ENCODE measurements around the gene LUZP1. TPM values are rescaled to one million over a fixed set of nuclear protein-coding genes. Genes with fewer than 3 reads are reported as not detected.
"Not testable (repeated sequence)": the region's sequence is repeated elsewhere in the genome, so short reads cannot be mapped to it uniquely, and the experiment has no call there.

Gene LUZP1
- total RNA-seq, 1 donor from 2014 or later, result 18.0 TPM

GRCh38 chr1:23214640-23215039 is 46.0 kb upstream of the LUZP1 start:
- no peak for TF ChIP-seq CTCF (IDR thresholded peaks at IDR 0.05)
- Histone ChIP-seq H3K4me1 (peaks cover 3 to 5% of the 10 kb centered on the region in 2 donors), H3K9me3 (no peaks in the 10 kb centered on the region), H3K36me3 (no peaks in the 10 kb centered on the region), H3K4me3 (no peak overlapping the region), H3K27ac (no peak overlapping the region), H3K27me3 (peaks cover 16% of the 10 kb centered on the region)
- intact Hi-C loops (cut with DNase I), result no loop called here
- DNase-seq (ENCODE audit: low spot score in 2 of 2), result no peak

DNA sequence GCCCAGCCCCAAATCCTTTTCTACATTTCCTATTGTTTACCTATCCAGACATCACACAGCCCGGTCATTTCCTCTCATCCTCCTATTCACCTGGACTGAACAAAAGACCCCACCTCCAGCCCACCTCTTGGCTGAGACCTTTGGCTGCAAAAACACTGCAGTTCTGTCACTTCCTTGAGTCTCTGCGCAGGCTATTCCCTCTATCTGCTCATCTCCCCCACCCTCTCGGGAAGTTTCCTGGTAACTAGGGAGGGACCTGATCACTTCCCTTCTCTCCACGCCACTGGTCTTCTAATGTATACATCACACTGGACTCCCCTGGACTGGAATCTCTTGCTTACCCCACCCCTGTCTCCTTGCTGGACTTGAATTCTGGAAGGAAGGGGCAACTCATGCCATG is 43.3 kb upstream of the LUZP1 start:
- Histone ChIP-seq H3K27me3 (peaks cover 10% of the 10 kb centered on the region), H3K27ac (no peak overlapping the region), H3K4me3 (no peak overlapping the region), H3K36me3 (no peaks in the 10 kb centered on the region), H3K4me1 (no peaks in the 10 kb centered on the region), H3K9me3 (no peaks in the 10 kb centered on the region)
- intact Hi-C loops (cut with DNase I), result no loop called here
- DNase-seq (ENCODE audit: low spot score in 2 of 2), result no peak
- no peak for TF ChIP-seq CTCF (IDR thresholded peaks at IDR 0.05)

DNA sequence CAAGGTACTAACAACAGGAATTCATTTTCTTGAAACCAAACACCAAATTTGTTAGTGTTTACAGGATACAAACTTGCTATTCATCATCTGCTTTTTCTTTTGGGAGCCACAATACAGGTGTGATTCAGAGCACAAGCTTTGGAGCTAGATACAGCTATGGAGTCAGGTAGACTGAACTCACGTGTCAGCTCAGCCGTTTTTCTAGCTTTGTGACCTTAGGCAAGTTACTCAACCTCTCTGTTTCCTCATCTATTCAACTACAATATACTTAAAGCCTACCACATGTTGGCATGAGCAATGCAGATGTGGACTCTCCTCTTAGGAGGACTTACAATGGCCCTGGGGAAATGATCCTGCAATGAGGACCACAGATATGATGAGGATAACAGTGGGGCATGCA is 42.3 kb upstream of the LUZP1 start:
- Histone ChIP-seq H3K27me3 (peaks cover 5% of the 10 kb centered on the region), H3K4me1 (no peaks in the 10 kb centered on the region), H3K27ac (no peak overlapping the region), H3K4me3 (no peak overlapping the region), H3K36me3 (no peaks in the 10 kb centered on the region), H3K9me3 (no peaks in the 10 kb centered on the region)
- no peak for DNase-seq (ENCODE audit: low spot score in 2 of 2)
- intact Hi-C loops (cut with DNase I), result no loop called here
- TF ChIP-seq CTCF (IDR thresholded peaks at IDR 0.05), result no peak

DNA sequence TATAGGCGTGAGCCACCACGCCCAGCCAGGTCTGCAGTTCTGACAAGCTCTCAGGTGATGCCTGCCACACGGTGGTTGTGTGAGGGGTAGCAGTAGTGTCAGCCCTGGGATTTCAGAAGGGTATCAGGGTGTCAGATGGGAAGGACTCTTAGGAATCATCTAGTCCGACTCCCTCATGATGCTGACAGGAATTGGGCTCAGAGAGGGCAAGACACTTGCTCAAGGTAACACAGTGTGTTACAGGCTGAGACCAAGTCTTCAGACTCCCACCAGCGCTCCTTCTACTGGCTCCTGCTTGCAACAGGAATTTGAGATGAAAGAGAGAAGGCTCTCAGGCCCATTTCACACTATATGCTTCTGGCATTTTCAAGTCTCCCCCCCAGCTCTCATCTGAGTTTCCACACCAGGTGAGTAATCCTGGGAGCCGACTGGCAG is 41.7 kb upstream of the LUZP1 start:
- Histone ChIP-seq H3K4me3 (no peak overlapping the region), H3K27ac (no peak overlapping the region), H3K4me1 (no peaks in the 10 kb centered on the region), H3K27me3 (no peaks in the 10 kb centered on the region), H3K36me3 (no peaks in the 10 kb centered on the region), H3K9me3 (no peaks in the 10 kb centered on the region)
- no peak for TF ChIP-seq CTCF (IDR thresholded peaks at IDR 0.05)
- DNase-seq (ENCODE audit: low spot score in 2 of 2), result no peak
- intact Hi-C loops (cut with DNase I), result no loop called here

- no peaks in the 10 kb centered on the region for H3K27me3 ChIP-seq
- no peaks in the 10 kb centered on the region for H3K9me3 ChIP-seq
- H3K36me3 ChIP-seq, result no peaks in the 10 kb centered on the region
- no peak overlapping the region for H3K4me3 ChIP-seq
- no peaks in the 10 kb centered on the region for H3K4me1 ChIP-seq
- no peak overlapping the region for H3K27ac ChIP-seq
- no peak for TF ChIP-seq CTCF (IDR thresholded peaks at IDR 0.05)
- no peak for DNase-seq (ENCODE audit: low spot score in 2 of 2)
- intact Hi-C loops (cut with DNase I), result no loop called here
Observed at GRCh38 chr1:23209770-23210169, 41.1 kb upstream of the LUZP1 start.

DNA sequence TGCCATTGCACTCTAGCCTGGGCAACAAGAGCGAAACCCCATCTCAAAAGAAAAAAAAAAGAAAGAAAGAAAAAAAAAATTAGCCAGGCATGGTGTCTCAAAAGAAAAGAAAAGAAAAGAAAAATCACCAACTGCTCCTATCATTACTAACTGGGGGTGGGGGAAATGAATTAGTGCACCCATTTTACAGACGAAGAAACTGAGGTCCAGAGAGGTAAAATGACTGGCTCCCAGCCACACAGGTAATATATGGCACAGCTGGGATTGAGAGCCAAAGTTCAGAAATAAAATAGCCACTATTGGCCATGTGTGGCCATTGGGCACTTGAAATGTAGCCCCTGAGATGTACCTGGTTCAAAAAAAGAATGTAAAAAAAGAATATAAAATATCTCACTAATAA is 39.9 kb upstream of the LUZP1 start:
- TF ChIP-seq CTCF (IDR thresholded peaks at IDR 0.05), result no peak
- Histone ChIP-seq H3K4me1 (no peaks in the 10 kb centered on the region), H3K27ac (no peak overlapping the region), H3K4me3 (no peak overlapping the region), H3K36me3 (no peaks in the 10 kb centered on the region), H3K9me3 (no peaks in the 10 kb centered on the region), H3K27me3 (no peaks in the 10 kb centered on the region)
- DNase-seq (ENCODE audit: low spot score in 2 of 2), result no peak
- intact Hi-C loops (cut with DNase I), result no loop called here

- DNase-seq (ENCODE audit: low spot score in 2 of 2); H3K9me3 ChIP-seq; H3K27me3 ChIP-seq; H3K4me1 ChIP-seq; H3K27ac ChIP-seq; intact Hi-C loops (cut with DNase I); H3K36me3 ChIP-seq; H3K4me3 ChIP-seq: not testable (repeated sequence)
Observed at GRCh38 chr1:23207733-23208132, 39.1 kb upstream of the LUZP1 start.

Measured in ascending aorta (tissue), 2 donors.